ENCODE measurements around the gene STARD7.

STARD7 gene

GRCh38 chr2:96241227-96241626 lies 32.6 kb upstream of the STARD7 start:
- TF ChIP-seq CTCF (IDR thresholded peaks at IDR 0.05): no peak

DNA sequence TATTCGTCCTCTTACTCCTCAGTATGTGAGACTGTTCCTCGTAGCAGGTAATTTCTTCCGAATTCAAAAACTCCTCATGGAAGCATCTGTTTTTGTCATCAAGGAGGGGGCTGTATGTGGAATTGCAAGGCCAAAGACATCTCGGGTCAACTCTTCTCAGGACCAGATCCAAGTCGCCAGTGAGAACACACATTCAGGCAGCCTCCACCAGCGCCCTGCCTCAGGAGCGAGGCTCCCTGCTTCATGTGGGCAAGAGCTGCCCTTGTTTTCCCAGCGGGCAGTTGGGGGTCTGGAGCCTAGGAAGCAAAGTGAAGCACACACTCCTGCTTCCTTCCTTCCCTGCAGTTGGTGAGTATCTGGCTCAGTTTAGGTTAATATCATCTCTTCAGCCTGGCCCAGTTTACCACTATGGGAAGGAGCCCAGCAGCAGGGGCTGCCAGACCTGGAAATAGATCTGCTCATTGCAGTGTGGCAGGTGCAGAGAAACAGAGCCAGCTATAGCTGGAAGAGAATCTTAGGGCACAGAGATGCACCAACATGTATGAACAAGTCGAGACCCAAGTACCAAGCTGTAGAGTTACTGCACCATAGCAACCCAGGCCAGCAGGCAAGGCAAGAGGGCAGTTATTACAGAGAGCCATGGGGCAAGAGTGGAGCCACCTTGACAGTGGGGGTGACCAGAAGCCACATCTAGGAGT lies 31.9 kb upstream of the STARD7 start:
- no peak for TF ChIP-seq CTCF (IDR thresholded peaks at IDR 0.05)

DNA sequence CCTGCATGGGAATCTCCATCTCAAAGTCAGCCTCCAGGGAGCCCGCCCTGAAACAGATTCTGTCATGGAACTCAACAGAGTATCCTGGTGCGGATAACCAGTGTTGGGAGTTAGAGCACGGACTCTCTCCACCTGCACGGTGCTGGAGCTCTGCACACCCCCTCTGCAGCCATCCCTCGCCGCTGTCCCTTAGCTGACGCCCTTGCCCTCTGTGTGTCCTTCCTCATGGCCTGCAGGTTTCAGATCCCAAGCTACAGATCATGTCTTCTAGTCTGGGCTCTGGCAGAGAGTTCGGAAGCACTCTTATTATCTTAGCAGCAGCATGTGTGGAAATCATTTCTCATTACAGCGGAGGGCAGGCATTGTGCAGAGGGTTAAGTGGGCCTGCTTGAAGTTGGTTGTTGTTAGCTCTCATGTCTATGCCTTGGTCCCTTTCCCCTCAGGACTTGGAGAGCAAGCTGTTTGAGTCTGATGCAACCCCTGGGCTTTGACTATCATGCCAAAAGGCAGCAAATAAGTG lies 31.2 kb upstream of the STARD7 start:
- TF ChIP-seq CTCF (IDR thresholded peaks at IDR 0.05): no peak

- TF ChIP-seq CTCF (IDR thresholded peaks at IDR 0.05): no peak
These were observed 30.5 kb upstream of the STARD7 start for GRCh38 chr2:96239091-96239490.

DNA sequence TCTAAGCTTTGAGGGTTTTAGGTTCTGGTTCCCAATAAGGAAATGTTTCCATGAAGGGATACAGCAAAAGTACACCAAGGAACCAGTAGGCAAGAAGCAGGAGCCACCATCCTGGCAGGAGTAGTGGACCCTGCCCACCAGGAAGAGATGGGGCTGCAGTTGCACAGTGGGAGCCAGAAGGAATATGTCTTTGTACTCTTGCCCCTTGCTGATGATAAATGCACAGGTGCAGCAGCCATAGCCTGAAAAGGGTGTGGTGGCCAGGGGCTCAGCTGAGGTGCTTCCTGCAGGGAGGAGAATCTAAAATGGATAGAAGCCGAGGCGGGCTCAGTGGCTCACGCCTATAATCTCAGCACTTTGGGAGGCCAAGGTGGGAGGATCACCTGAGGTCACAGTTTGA lies 29.6 kb upstream of the STARD7 start:
- TF ChIP-seq CTCF (IDR thresholded peaks at IDR 0.05): no peak

GRCh38 chr2:96236882-96237281 lies 28.3 kb upstream of the STARD7 start:
- no peak for TF ChIP-seq CTCF (IDR thresholded peaks at IDR 0.05)

DNA sequence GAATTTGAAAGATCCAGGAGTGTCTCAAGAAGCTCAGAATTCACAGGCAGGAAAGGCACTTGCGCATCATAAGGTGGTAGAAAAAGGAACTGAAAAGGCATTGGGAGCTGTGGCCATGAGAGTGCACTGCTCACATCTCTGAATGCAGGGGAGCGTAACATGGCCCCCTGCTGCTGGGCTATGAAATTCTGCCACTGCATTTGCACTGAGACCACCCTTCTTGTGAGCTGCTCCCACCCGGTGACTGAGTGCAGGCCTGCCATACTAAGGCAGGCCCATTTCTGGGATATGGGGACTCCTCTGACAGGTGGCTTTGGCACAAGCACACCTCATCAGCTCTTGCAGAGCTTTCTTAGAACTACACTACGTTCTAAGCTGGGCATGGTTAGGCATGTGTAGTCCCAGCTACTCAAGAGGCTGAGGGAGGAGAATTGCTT lies 25.3 kb upstream of the STARD7 start:
- TF ChIP-seq CTCF (IDR thresholded peaks at IDR 0.05): no peak

DNA sequence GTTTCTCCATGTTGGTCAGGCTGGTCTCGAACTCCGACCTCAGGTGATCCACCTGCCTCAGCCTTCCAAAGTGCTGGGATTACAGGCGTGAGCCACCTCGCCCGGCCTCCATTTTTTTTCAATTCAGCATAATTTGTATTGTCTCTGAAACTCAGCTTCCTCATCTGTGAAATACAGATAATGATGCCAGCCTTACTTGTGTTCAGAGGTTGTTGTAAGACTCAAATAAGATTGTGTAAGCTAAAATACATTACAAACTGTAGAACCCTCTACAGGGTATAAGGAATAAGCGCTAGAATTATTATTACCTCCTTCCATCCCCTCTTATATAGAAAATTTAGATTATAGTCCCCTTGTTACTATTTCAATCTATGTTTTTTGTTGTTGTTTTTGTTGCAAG lies 24.8 kb upstream of the STARD7 start:
- TF ChIP-seq CTCF (IDR thresholded peaks at IDR 0.05): no peak

Data from LNCAP (cell line).